Coronary artery (tissue), 2 donors: ENCODE data around the gene DCHS1.

ENCODE experiments used
- DNase-seq: peaks from one replicate; pipeline ENCODE4 v3.0.0-alpha.2; 2017; ENCODE audit warnings: low spot score
- H3K27ac ChIP-seq, 2 donors: fragments of 200-600 bp; sonication (generic); one replicate each; pipeline ENCODE4 v1.5.1; 2016 to 2019
- H3K4me3 ChIP-seq: fragments of 200-600 bp; sonication (generic); 2 replicates; pipeline ENCODE4 v1.5.1; 2016; ENCODE audit warnings: mild to moderate bottlenecking, moderate library complexity
- CTCF ChIP-seq: fragments of 200-600 bp; sonication (generic); IDR thresholded peaks from one replicate; pipeline ENCODE4 v1.5.1; 2019; ENCODE audit warnings: antibody characterized with exemption

DCHS1 gene

GRCh38 chr11:6598555-6598954 is 57.1 kb downstream of the DCHS1 start:
- TF ChIP-seq CTCF = no peak
- peak overlapping the region; percentile 52 to 70 for H3K27ac ChIP-seq

GRCh38 chr11:6596239-6596877 is 59.3 kb downstream of the DCHS1 start:
- no peak for TF ChIP-seq CTCF
- Histone ChIP-seq H3K4me3 (no peak overlapping the region), H3K27ac (peak overlapping the region; percentile 70 to 79)
- peak; percentile 22 for DNase-seq

More at GRCh38 chr11:6598555-6598954, 57.1 kb downstream of the DCHS1 start:
- no peak for DNase-seq
- no peak overlapping the region for H3K4me3 ChIP-seq

- peak; percentile 33 for DNase-seq
Observed at GRCh38 chr11:6594142-6594768, 61.4 kb downstream of the DCHS1 start.

GRCh38 chr11:6588018-6588417 is 67.6 kb downstream of the DCHS1 start:
- DNase-seq = no peak
- no peak for TF ChIP-seq CTCF
- peak overlapping the region; percentile 47 to 68 for H3K27ac ChIP-seq
- no peak overlapping the region for H3K4me3 ChIP-seq

More at GRCh38 chr11:6594142-6594768, 61.4 kb downstream of the DCHS1 start:
- H3K4me3 ChIP-seq = no peak overlapping the region
- H3K27ac ChIP-seq = no peak overlapping the region
- TF ChIP-seq CTCF = no peak

- peak; percentile 71 for DNase-seq
- Histone ChIP-seq H3K4me3 (no peak overlapping the region), H3K27ac (peak overlapping the region; percentile 47 to 68)
- no peak for TF ChIP-seq CTCF
Observed at GRCh38 chr11:6587360-6587953, 68.2 kb downstream of the DCHS1 start.

GRCh38 chr11:6586434-6587359 is 68.9 kb downstream of the DCHS1 start:
- H3K27ac ChIP-seq = peak overlapping the region; percentile 56 to 68
- TF ChIP-seq CTCF = no peak

More at GRCh38 chr11:6586434-6587359, 68.9 kb downstream of the DCHS1 start:
- H3K4me3 ChIP-seq = peak overlapping the region; percentile 57
- DNase-seq = peak; percentile 72
